Measurements from ENCODE around the gene DNHD1. TPM values are rescaled to one million over a fixed set of nuclear protein-coding genes. Genes with fewer than 3 reads are reported as not detected.

DNHD1 gene
- polyA plus RNA-seq, 1 donor = 13.3 TPM

DNA sequence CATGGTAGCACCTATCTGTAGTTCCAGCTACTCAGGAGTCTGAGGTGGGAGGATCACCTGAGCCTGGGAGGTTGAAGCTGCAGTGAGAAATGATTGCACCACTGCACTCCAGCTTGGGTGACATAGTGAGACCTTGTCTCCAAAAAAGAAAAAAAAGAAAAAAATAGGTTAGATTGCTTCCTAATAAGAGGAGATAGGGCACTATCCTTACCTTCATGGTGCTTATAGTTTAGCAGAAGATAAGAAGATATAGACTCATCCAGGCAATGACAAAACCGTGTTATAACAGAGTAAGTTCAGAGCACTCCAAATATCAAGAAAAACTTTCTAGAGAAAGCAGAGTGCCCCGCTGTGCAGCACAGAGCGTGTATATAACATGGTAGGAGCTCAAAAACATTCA lies 64.2 kb downstream of the DNHD1 start:
- DNase-seq = no peak

DNA sequence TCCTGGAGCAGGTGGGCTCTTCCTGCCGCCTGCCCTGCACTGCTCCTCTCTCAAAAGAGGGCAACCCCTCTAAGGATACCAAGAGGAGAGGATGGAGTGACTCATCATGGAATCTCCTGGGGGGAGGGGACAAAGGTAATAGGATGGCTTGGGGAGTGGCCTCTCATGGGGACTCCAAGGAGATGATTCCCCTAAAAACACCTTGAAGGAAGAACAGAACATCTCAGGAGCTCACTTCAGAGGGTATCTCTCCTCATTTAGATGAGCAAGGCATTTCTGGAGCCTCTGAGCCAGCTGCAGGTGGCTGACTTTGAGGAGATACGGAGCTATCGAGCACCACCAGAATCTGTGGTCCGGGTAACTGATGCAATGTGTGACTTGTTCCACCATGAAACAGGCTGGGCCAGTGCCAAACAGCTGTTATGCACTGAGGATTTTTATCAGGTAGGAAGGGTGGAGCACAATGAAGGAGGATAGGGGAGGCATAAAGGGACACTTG lies 66.1 kb downstream of the DNHD1 start:
- DNase-seq = no peak

- DNase-seq = no peak
Measured at GRCh38 chr11:6563667-6564066, 66.6 kb downstream of the DNHD1 start.

DNA sequence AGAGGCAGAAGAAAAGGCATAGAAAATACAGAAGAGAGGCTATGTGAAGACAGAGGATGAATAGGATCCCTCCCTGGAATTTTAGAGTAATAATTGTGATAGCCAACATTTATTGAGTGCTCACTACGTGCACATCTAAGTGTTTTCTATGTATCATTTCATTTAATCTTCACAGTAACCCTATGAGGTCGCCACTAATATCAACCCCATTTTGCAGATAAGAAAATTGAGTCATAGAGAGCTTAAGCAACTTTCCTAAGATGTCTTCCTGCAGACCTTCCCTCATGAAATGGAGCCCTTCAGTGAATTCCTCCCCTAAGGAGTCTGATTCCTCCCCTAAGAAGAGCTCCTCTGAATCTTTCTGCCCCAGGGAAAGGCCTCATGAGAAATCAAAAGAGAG lies 68.2 kb downstream of the DNHD1 start:
- no peak for DNase-seq

DNA sequence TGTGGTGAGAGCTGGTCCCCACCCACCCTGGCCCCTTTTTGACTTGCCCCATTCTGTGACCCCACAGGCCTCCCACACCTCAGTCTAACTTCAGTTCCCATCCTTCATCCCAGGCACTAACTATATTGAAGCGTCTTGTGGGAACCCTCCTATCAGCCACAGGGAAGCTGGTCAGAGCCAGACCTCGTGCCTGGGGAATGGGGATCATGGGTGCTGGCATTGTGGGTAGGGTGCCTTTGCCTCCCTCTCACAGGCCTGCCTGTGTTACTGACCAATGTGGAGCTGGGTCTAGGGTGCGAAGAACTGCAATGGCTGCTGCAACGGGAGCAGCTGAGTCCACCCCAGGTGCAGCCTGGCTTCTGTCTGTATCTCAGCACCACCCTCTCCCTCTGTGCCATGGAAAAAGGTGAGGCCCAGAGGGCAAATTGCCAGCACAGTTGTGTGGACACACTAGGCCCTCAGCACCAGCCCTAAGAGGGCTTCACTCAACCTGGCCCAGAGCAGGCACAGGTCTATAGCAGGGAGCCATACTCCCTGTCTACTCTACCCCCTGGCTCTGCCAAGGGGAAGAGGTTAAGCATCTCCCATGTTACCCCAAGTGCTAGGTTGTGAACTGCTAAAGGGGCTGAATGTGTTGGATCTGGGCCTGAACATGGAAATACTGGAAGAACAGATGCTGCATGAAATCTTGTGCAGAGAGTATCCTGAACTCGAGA lies 69.1 kb downstream of the DNHD1 start:
- no peak for DNase-seq

- no peak for DNase-seq
Measured at GRCh38 chr11:6566704-6567370, 69.8 kb downstream of the DNHD1 start.

DNA sequence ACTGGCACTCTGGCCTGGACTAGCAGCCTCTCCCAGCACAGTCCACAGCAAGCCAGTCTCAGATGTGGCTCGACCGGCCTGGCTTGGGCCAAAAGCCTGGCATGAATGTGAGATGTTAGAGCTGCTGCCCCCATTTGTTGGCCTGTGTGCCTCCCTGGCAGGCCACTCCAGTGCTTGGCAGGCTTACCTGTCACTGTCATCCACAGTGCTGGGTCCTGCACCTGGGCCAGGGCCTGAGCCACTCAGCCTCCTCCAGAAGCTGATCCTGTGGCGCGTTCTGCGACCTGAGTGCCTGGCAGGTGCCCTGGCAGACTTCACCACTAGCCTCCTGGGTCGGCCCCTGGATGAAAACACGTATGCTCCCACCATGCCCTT lies 70.3 kb downstream of the DNHD1 start:
- DNase-seq = no peak

DNA sequence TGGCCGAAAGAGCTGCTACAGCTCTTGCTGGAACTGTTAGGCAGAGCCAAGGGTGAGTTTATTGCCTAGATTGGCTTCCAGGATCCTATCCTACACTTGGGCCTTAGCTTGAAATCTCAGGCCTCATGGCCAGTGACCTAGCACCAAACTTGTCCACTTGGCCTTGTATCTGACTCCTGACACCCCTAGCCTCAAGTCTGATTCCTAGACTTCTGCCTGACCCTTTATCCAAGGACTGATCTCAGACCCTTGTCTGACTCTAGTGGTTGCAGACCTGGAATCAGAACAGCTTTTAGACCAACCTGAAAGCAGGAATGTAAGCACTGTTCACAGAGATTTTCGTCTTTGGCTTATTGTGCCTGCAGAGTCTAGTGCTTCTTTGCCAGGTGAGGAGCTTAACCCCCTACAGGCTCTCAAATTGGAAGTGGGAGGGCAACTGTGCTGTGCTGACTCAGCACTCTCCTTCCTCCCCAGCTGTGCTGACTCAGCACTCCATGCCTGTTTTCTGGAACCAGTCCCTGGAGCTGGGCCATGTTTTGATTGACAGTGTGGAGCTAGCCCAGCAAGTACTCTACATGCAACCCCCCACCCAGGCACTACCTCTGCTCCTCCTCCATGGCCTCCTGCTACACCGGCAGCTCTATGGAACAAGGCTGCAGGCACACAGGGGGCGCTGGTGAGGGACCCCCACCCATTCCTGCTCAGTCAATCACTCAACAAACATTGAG lies 71.3 kb downstream of the DNHD1 start:
- peak; percentile 53 for DNase-seq

DNA sequence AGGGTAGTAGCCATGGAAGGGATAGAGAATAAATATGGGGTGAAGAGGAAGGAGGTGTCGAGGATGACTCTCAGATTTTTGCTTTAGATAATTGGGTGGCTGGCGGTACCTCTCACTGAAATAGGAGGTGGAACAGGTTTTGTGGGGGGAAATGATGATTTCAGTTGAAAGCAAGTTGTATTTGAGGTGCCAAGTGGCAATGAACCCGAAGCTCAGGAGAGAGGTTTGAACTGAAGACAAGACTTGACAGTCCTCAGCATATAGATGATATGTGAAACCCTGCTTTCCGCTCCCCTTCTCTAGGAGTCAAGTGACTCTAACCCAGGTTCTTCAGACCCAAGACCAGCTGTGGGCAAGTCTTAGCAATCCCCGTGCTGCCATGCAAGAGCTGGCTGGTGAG lies 72.6 kb downstream of the DNHD1 start:
- DNase-seq = no peak

DNA sequence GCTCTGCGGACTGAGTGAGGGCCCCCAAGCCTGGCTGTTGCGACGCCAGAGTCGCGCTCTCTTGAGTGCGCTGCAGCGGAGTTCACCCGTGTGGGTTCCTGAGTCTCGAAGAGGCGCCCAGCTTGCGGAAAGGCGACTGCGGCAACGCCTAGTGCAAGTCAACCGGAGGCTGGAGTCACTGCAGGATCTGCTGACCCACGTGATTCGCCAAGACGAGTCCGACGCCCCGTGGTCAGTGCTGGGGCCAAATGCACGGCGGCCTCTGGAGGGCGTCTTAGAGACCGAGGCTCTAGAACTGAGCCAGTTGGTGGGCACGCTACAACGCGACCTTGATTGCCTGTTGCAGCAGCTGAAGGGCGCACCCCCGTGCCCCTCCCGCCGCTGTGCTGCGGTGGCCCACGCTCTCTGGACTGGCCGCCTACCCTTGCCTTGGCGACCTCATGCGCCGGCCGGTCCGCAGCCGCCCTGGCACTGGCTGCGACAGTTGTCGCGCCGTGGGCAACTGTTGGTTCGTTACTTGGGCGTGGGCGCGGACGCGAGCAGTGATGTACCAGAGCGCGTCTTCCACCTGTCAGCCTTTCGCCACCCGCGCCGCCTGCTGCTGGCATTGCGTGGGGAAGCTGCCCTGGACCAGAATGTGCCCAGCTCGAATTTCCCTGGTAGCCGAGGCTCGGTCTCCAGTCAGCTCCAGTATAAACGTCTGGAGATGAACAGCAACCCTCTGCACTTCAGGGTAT lies 73.8 kb downstream of the DNHD1 start:
- DNase-seq = no peak

DNA sequence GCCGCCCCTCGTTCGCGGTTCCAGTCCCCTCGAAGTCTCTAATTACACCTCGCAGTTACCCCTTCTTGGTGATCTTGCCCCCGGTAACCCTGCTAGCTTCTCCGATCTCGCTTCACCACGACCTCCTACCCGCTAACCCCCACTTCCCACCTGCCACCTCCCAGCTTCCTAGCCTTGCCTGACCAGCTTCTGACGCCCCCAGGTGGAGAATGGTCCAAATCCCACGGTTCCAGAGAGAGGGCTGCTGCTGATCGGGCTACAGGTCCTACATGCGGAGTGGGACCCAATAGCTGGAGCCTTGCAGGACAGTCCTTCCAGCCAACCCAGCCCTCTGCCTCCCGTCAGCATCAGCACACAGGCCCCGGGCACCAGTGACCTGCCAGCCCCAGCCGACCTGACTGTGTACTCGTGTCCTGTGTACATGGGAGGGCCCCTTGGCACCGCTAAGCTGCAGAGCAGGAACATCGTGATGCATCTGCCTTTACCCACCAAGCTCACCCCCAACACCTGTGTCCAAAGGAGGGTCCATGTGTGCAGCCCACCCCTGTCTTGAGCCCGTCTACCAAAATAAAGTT lies 74.4 kb downstream of the DNHD1 start:
- no peak for DNase-seq

- DNase-seq = no peak
Measured at GRCh38 chr11:6572215-6572614, 75.1 kb downstream of the DNHD1 start.

DNA sequence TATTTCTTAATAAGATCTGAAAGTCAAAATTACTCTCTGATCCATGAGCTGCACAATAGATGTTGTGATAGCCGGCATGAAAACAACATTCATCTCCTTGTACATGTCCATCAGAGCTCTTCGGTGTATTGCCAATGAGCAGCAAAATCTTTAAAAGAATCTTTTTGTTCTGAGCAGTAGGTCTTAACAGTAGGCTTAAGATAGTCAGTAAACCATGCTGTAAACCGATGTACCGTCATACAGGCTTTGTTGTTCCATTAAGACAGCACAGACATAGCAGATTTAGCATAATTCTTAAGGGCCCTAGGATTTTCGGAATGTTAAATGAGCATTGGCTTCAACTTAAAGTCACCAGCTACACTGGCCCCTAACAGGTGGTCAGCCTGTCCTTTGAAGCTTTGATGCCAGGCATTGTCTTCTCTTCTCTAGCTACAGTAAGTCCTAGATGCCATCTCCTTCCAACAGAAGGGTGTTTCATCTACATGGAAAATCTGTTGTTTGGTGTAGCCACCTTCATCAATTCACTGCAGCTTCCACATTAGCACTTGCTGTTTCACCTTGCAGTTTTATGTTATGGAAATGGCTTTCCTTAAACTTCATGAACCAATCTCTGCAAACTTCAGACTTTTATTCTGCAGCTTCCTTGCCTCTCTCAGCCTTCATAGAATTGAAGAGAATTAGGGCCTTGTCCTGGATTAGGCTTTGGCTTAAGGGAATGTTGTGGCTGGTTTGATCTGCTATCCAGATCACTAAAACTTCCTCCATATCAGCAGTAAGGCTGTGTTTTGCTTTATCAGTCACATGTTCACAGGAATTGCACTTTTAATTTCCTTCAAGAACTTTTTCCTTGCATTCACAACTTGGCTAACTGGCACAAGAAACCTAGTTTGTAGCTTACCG lies 78.0 kb downstream of the DNHD1 start:
- DNase-seq = no peak

DNA sequence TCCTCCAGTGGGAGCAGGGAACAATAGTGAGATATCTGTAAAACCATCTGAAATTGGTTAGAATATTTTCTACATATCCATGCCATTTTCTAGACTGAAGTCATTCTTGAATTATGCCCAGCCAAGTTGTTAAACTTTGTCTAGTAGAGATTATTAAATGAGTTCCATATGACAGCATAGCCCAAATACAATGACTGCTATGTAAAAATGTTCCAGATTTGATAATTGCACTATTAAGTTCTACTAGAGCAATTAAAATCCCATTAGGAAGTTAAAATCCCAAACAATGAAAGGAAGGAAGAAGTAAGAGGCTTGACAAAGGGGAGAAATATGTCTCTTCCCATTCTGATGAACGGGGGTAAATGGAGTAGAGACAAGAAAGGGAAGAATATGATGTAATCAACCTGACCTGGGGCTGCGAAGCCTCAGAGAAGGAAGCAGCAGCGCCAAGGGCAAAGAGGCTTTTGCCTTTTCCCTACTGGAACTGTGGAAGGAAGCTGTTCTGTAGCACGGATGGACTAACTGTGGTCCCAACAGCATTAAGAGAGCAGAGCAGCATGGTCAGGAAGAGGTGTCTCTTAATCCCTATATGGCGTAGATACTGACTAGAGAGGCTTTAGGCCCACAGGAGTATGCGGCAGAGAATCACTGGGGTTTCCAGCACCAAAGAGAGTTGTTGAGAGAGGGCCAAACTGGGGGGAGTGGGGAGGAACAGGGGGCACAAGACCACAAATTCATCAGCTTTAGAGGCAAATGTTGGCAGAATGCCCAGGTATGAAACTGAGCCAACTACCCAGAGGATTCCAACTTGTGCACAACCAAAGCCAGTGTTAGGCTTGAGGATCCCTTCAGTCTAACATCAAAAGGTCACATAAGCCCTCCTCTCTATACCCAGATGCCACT lies 79.6 kb downstream of the DNHD1 start:
- DNase-seq = no peak

DNA sequence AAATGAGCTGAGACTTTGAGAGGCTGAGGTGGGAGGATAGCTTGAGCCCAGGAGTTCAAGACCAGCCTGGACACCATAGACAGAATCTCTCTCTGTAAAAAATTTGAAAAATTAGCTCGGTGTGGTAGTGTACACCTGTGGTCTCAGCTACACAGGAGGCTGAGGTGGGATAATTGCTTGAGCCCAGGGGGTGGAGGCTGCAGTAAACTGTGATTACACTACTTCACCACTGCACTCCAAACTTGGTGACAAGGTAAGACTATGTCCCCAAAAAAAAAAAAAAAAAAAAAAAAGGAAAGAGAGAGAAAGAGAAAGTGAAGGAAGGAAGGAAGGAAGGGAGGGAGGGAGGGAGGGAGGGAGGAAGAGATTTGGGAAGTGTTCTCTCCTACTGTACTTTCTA lies 81.1 kb downstream of the DNHD1 start:
- DNase-seq = no peak

DNA sequence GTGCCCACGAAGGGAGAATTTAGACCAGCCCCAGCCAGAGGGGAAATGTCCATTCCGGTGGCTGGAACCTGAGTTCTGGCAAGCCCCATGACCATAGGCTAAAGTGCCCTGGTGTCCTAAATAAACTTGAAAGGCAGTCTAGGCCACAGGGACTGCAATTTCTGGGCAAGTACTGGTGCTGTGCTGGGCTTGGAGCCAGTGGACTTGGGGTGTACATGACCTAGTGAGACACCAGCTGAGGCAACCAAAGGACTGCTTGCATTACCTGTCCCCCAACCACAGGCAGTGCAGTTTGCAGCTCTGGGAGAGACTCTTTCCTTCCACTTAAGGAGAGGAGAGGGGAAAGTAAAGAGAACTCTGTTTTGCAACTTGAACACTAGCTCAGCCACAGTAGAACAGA lies 82.6 kb downstream of the DNHD1 start:
- no peak for DNase-seq

GRCh38 chr11:6583584-6583983 lies 86.5 kb downstream of the DNHD1 start:
- no peak for DNase-seq

DNA sequence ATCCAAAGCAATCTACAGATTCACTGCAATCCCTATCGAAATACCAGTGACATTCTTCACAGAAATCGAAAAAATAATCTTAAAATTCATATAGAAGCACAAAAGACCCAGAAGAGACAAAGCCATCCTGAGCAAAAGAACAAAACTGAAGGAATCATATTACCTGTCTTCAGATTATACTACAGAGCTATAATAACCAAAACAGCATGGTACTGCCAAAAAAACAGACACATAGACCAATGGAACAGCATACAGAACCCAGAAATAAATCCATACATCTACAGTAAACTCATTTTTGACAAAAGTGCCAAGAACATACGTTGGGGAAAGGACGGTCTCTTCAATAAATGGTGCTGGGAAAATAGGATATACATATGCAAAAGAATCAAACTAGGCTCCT lies 87.4 kb downstream of the DNHD1 start:
- DNase-seq = no peak

- no peak for DNase-seq
Measured at GRCh38 chr11:6586434-6587359, 89.6 kb downstream of the DNHD1 start.
